Gastrocnemius medialis (tissue), 4 donors: Measurements from ENCODE around the gene PABPN1. TPM values are rescaled to one million over a fixed set of nuclear protein-coding genes. Genes with fewer than 3 reads are reported as not detected.

ENCODE experiments used
- ATAC-seq, 2 donors: fragments of 150-250 bp; one replicate each; pipeline ENCODE4 v1.9.1; 2016
- DNase-seq, 2 donors: peaks; one replicate each; pipeline ENCODE4 v3.0.0-alpha.2; 2019
- H3K27ac ChIP-seq, 4 donors: fragments of 200-600 bp; sonication (generic); 1 replicate in 1 of 4; 2 replicates in 3 of 4; pipeline ENCODE4 v1.5.1; 2016 to 2018; ENCODE audit warnings: mild to moderate bottlenecking in 2 of 4, moderate library complexity in 1 of 4
- H3K27me3 ChIP-seq, 3 donors: fragments of 200-600 bp; sonication (generic) in 2 of 3; 1 replicate in 1 of 3; 2 replicates in 2 of 3; pipeline versions ENCODE4 v1.5.1 to v1.6.0; 2016 to 2019; ENCODE audit warnings: mild to moderate bottlenecking in 1 of 3, moderate library complexity in 1 of 3
- H3K36me3 ChIP-seq, 2 donors: fragments of 200-600 bp; sonication (generic) in 1 of 2; one replicate each; pipeline ENCODE4 v1.5.1; 2017 to 2018
- H3K4me1 ChIP-seq, 2 donors: fragments of 200-600 bp; sonication (generic) in 1 of 2; one replicate each; pipeline ENCODE4 v1.5.1; 2016 to 2017; ENCODE audit warnings: mild to moderate bottlenecking in 2 of 2
- H3K4me3 ChIP-seq, 4 donors: fragments of 200-600 bp; sonication (generic) in 3 of 4; 1 replicate in 1 of 4; 2 replicates in 3 of 4; pipeline ENCODE4 v1.5.1; 2016 to 2019; ENCODE audit warnings: mild to moderate bottlenecking in 2 of 4
- H3K9me3 ChIP-seq, 3 donors: fragments of 200-600 bp; sonication (generic) in 2 of 3; 1 replicate in 1 of 3; 2 replicates in 2 of 3; pipeline ENCODE4 v1.5.1; 2016 to 2019
- POLR2A ChIP-seq, 2 donors: fragments of 450-650 bp; IDR thresholded peaks; one replicate each; pipeline ENCODE4 v1.6.1; 2017; ENCODE audit warnings: antibody characterized with exemption in 2 of 2, mild to moderate bottlenecking in 2 of 2, moderate library complexity in 2 of 2
- in situ Hi-C, 4 donors: fragments of 200-750 bp; cut with MboI; loops; one replicate each; pipeline versions ENCODE4 v1.15.0 to v1.8.0; 2017; ENCODE audit warnings: low sequenced_read_pairs in 4 of 4
- intact Hi-C: fragments of 100-400 bp; cut with DNase I; formaldehyde crosslinking; loops from one replicate; pipeline ENCODE4 v1.15.1; 2023; ENCODE audit warnings: low total_unique reads
- total RNA-seq, 4 donors: library from RNA; depleted of rRNA; stranded (reverse); fragments of >200 nt; gene quantifications; one replicate each; pipeline versions ENCODE4 v1.1.0 to v1.2.3, GENCODE V29; 2016
- TF ChIP-seq, protein P1 (sequence below), 5 experiments: fragments of 450-650 bp in 3 of 5; fragments of 200-600 bp in 2 of 5; sonication (generic) in 2 of 5; IDR thresholded peaks in 4 of 5; conservative IDR thresholded peaks in 1 of 5; 1 replicate in 4 of 5; 2 replicates in 1 of 5; pipeline ENCODE4 v1.5.1; 2016 to 2019; ENCODE audit warnings: antibody characterized with exemption in 5 of 5, mild to moderate bottlenecking in 3 of 5, moderate library complexity in 3 of 5

PABPN1 gene
- total RNA-seq, 4 donors from 2014 or later = 15.7 to 32.8 (median 26.6) TPM

DNA sequence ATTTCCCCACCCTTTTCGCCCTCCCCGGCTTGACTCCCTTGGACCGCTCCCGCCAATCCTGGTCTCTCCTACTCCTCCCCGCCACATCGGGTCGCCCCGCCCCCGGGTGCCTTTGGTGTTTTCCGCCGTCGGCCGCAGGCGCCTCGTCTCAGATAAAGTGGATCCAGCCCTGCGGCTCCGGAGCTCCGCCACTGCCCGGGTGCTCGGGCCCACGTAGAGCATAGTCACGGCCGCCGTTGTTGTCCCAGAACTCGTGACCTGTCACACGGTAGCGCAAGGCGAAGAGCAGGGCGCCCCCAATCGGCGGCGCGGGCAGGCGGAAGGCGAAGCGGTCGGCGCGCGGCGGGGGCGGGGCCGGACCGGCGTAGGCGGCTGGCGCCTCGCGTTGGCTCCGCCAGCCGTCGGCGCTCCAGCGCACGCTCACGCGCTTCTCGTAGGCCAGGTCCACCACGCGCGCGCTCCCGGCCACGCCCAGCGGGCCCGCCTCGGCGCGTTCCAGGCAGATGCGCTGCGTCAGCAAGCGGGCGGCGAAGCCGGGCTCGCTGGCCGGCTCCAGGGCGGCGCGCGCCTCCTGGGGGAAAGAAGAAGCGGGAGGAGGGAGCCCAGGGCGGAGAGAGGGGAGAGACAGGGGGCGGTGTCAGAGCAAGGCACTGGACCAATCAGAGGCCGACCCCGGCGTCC lies 19.8 kb upstream of the PABPN1 start:
- H3K4me3 ChIP-seq = peak overlapping the region; percentile 72 to 87 (median 82)
- H3K36me3 ChIP-seq = peaks cover 0 to 31% of the 10 kb centered on the region in 2 donors
- in situ Hi-C loops = loop anchor here in 2 of 4 donors (25.0 kb wide), 3 partner anchors 714 to 1136 kb away; partner anchors contain the start of genes ABHD4 (in 1 of the 2), CBLN3 (in 1 of the 2), DAD1 (in 1 of the 2) and EMC9 (in 1 of the 2)
- H3K4me1 ChIP-seq = peaks cover 30 to 32% of the 10 kb centered on the region in 2 donors
- peak; percentile 97 to 98 for DNase-seq
- intact Hi-C loops = loop anchor here (1.0 to 10.0 kb wide), 7 partner anchors 15 to 814 kb away; partner anchors contain the start of genes ABHD4, ACIN1, C14orf119 and HOMEZ
- no peaks in the 10 kb centered on the region for H3K27me3 ChIP-seq
- H3K27ac ChIP-seq = peak overlapping the region; percentile 96 to 99 (median 98)
- H3K9me3 ChIP-seq = no peaks in the 10 kb centered on the region
- peak; percentile 84 to 88 for TF ChIP-seq POLR2A (IDR thresholded peaks at IDR 0.05)
- TF ChIP-seq, protein P1, sequence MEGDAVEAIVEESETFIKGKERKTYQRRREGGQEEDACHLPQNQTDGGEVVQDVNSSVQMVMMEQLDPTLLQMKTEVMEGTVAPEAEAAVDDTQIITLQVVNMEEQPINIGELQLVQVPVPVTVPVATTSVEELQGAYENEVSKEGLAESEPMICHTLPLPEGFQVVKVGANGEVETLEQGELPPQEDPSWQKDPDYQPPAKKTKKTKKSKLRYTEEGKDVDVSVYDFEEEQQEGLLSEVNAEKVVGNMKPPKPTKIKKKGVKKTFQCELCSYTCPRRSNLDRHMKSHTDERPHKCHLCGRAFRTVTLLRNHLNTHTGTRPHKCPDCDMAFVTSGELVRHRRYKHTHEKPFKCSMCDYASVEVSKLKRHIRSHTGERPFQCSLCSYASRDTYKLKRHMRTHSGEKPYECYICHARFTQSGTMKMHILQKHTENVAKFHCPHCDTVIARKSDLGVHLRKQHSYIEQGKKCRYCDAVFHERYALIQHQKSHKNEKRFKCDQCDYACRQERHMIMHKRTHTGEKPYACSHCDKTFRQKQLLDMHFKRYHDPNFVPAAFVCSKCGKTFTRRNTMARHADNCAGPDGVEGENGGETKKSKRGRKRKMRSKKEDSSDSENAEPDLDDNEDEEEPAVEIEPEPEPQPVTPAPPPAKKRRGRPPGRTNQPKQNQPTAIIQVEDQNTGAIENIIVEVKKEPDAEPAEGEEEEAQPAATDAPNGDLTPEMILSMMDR (IDR thresholded peaks at IDR 0.05 in 4 of 5, conservative IDR thresholded peaks at IDR 0.05 in 1 of 5) = peak; percentile 60 to 94 (median 79)
- peak; percentile 73 to 78 for ATAC-seq

DNA sequence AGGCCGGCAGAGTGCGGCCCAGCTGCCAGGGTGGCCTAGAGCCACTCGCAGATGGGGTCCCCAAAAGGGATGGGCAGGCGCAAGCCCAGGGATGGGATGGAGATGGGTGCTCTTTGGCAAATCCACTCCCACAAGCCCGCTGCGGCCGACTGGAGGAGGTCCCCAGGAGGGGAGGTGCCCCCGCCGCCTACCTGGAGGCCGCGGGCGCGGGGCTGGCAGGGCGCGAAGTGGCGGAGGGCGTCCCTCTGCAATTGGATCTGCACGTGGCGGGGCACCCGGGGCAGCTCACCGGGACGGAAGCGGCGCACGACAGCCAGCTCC lies 19.3 kb upstream of the PABPN1 start:
- peak overlapping the region; percentile 96 to 99 (median 98) for H3K27ac ChIP-seq
- peak overlapping the region; percentile 66 to 87 (median 82) for H3K4me3 ChIP-seq
- DNase-seq (no peak), ATAC-seq (peak; percentile 23 to 28)
- peaks cover 30 to 32% of the 10 kb centered on the region in 2 donors for H3K4me1 ChIP-seq
- in situ Hi-C loops (loop anchor here in 2 of 4 donors (25.0 kb wide), 3 partner anchors 715 to 1135 kb away; partner anchors contain the start of genes ABHD4 (in 1 of the 2), CBLN3 (in 1 of the 2), DAD1 (in 1 of the 2) and EMC9 (in 1 of the 2)), intact Hi-C loops (loop anchor here (1.0 to 10.0 kb wide), 7 partner anchors 16 to 813 kb away; partner anchors contain the start of genes ABHD4, ACIN1, C14orf119 and HOMEZ)
- H3K36me3 ChIP-seq = peaks cover 0 to 26% of the 10 kb centered on the region in 2 donors
- H3K9me3 ChIP-seq = no peaks in the 10 kb centered on the region
- H3K27me3 ChIP-seq = no peaks in the 10 kb centered on the region
- TF ChIP-seq, protein P1 (IDR thresholded peaks at IDR 0.05 in 4 of 5, conservative IDR thresholded peaks at IDR 0.05 in 1 of 5) = no peak
- TF ChIP-seq POLR2A (IDR thresholded peaks at IDR 0.05) = peak; percentile 79 to 94

DNA sequence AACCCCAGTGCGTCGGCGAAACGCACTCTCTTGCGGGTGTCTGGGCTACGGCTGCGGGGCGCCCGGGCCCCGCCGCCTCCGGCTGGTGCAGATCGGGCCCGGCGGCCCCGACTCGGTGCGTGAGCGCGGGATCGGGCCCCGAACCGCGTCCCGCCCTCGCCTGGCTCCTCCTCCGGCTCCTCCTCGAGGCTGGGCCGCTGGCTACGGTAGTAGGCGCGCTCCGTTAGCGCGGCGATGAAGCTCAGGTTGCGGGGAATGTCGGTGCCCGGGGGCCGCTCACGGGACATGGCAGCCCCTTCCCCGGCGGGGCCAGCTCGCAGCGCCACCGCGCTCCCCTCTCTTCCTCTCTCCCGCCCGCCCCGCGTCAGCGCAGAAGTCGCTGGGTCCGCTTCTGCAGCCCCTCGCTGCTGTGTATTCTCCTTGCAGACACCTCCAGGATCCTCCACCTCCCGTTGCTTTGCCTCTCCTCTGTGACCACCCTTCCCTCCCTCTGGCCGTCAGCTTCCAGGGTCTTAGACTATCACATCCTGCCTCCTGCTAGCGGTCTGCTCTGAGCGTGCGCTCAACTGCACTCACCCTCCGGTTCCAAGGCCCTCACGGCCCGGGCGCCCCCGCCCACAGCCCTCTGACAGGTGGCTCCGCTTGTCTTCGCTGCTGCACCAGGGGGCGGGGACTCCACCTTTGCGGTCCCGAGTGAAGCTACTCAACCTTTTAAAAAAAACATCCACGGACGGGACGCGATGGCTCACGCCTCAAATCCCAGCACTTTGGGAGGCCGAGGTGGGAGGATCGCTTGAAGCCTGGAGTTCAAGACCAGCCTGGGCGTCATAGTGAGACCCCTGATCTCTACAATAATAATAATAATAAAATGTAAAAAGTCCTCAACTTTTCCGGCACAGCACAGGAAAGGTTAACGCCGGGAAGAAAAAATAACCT lies 18.7 kb upstream of the PABPN1 start, which contains the start of gene PPP1R3E:
Gene PPP1R3E (minus strand): TSS at position 570 of the 936 bp plus-strand sequence. CDS start 283 bp downstream, at position 287.
- peak within 1 kb of the TSS; percentile 66 to 87 (median 82) for H3K4me3 ChIP-seq
- H3K27me3 ChIP-seq = no peaks in the 10 kb centered on the region
- peak within 1 kb of the TSS; percentile 96 to 99 (median 98) for H3K27ac ChIP-seq
- H3K4me1 ChIP-seq = peaks cover 35 to 36% of the 10 kb centered on the region in 2 donors
- in situ Hi-C loops (loop anchor here in 2 of 4 donors (25.0 kb wide), 3 partner anchors 715 to 1135 kb away; partner anchors contain the start of genes ABHD4 (in 1 of the 2), CBLN3 (in 1 of the 2), DAD1 (in 1 of the 2) and EMC9 (in 1 of the 2)), intact Hi-C loops (loop anchor here (5.0 to 10.0 kb wide), 2 partner anchors 375 to 708 kb away; partner anchors contain the start of genes ABHD4 and PRMT5)
- TF ChIP-seq, protein P1 (IDR thresholded peaks at IDR 0.05 in 4 of 5, conservative IDR thresholded peaks at IDR 0.05 in 1 of 5) = peak in 1 of 5 experiments; percentile 12
- peak; percentile 78 to 89 for TF ChIP-seq POLR2A (IDR thresholded peaks at IDR 0.05)
- DNase-seq (peak; percentile 50 to 86), ATAC-seq (peak; percentile 42 to 43)
- peaks cover 0 to 21% of the 10 kb centered on the region in 2 donors for H3K36me3 ChIP-seq
- no peaks in the 10 kb centered on the region for H3K9me3 ChIP-seq
